Measurements from ENCODE around the gene RNF217. TPM values are rescaled to one million over a fixed set of nuclear protein-coding genes. Genes with fewer than 3 reads are reported as not detected.

The RNF217 gene
- total and polyA plus RNA-seq, 7 donors, result 2.3 to 22.5 (median 11.5) TPM

DNA sequence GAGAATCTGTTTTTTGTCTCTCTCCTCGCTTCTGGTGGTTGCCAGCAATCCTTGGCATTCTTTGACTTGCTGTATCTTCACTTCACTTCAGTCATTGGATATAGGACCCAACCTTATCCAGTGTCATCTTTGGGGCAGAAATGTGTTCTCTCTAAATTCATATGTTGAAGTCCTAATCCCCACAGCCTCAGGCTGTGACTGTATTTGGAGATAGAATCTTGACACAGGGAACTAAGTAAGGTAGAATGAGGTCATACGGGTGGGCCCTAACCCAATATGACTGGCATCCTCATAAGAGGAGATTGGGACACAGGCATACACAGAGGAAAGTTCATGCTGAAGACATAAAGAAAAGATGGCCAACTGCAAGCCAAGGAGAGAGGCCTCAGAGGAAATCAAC, 139.4 kb downstream of the RNF217 start:
- Histone ChIP-seq H3K4me1 (no peaks in the 10 kb centered on the region), H3K27me3 (ENCODE audit: insufficient read depth in 3 of 3, low read length in 2 of 3) (no peaks in the 10 kb centered on the region), H3K4me3 (no peak overlapping the region), H3K27ac (no peak overlapping the region), H3K9me3 (no peaks in the 10 kb centered on the region), H3K36me3 (ENCODE audit: insufficient read depth in 1 of 2, low read depth in 1 of 2) (no peaks in the 10 kb centered on the region)
- no peak for ATAC-seq
- intact Hi-C loops (cut with DNase I), result loop anchor here in 1 of 2 donors (2.0 kb wide), 1 partner anchor 49 kb away; no protein-coding TSS in a partner anchor
- TF ChIP-seq, protein P1, sequence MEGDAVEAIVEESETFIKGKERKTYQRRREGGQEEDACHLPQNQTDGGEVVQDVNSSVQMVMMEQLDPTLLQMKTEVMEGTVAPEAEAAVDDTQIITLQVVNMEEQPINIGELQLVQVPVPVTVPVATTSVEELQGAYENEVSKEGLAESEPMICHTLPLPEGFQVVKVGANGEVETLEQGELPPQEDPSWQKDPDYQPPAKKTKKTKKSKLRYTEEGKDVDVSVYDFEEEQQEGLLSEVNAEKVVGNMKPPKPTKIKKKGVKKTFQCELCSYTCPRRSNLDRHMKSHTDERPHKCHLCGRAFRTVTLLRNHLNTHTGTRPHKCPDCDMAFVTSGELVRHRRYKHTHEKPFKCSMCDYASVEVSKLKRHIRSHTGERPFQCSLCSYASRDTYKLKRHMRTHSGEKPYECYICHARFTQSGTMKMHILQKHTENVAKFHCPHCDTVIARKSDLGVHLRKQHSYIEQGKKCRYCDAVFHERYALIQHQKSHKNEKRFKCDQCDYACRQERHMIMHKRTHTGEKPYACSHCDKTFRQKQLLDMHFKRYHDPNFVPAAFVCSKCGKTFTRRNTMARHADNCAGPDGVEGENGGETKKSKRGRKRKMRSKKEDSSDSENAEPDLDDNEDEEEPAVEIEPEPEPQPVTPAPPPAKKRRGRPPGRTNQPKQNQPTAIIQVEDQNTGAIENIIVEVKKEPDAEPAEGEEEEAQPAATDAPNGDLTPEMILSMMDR (IDR thresholded peaks at IDR 0.05), result no peak
- WGBS, 3 donors, result 91 to 94% (median 92%) methylated on average over 2 of the region's 2 CpGs
- no peak for DNase-seq

DNA sequence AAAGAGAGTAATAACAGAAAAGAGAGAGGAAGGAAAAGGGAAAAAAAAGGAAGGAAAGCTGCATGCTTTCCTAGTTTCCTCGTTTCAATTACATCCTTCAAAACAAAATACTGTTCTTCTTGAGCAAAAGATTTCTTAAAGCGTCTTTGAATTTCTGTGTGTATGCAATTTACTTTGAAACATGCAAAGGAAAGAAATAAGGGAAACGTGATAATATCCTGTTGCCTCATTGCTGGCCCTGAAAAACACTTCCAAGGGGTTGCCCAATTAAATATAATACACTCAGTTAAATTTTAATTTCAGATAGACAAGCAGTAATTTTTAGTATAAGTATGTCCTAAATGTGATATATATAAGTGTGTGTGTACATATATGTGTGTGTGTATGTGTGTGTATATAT, 140.2 kb downstream of the RNF217 start:
- no peak overlapping the region for H3K4me3 ChIP-seq
- H3K9me3 ChIP-seq, result no peaks in the 10 kb centered on the region
- no peak for DNase-seq
- ATAC-seq, result no peak
- no peaks in the 10 kb centered on the region for H3K27me3 ChIP-seq (ENCODE audit: insufficient read depth in 3 of 3, low read length in 2 of 3)
- intact Hi-C loops (cut with DNase I), result no loop called here
- no peaks in the 10 kb centered on the region for H3K4me1 ChIP-seq
- no peak overlapping the region for H3K27ac ChIP-seq
- TF ChIP-seq, protein P1 (IDR thresholded peaks at IDR 0.05), result no peak
- 70 to 76% (median 71%) methylated on average over 3 of the region's 3 CpGs for WGBS, 3 donors
- no peaks in the 10 kb centered on the region for H3K36me3 ChIP-seq (ENCODE audit: insufficient read depth in 1 of 2, low read depth in 1 of 2)

DNA sequence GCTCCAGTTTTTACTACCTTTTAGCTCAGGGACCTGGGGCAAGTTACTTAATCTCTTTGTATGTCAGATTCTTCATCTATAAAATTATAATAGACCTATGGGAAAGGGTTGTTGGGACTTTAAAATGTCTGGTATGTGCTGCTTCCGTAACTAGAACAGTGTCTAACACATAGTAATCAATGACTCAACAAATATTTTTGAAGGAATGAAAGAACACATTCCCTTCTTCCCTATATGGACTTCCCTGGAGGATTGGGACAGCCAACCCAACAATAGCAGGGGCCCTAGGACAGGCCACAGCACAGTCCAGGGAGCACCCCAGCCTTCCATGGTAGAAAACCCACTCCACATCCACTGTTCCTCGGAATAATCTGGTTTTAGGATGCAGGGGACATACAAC, 140.7 kb downstream of the RNF217 start:
- DNase-seq (no peak), ATAC-seq (peak in 3 of 4 donors; percentile 45 to 62 (median 55))
- Histone ChIP-seq H3K27me3 (ENCODE audit: insufficient read depth in 3 of 3, low read length in 2 of 3) (no peaks in the 10 kb centered on the region), H3K4me3 (no peak overlapping the region), H3K4me1 (no peaks in the 10 kb centered on the region), H3K9me3 (no peaks in the 10 kb centered on the region), H3K36me3 (ENCODE audit: insufficient read depth in 1 of 2, low read depth in 1 of 2) (no peaks in the 10 kb centered on the region), H3K27ac (no peak overlapping the region)
- 69 to 79% (median 70%) methylated on average over 2 of the region's 2 CpGs for WGBS, 3 donors
- TF ChIP-seq, protein P1 (IDR thresholded peaks at IDR 0.05), result no peak
- intact Hi-C loops (cut with DNase I), result no loop called here

DNA sequence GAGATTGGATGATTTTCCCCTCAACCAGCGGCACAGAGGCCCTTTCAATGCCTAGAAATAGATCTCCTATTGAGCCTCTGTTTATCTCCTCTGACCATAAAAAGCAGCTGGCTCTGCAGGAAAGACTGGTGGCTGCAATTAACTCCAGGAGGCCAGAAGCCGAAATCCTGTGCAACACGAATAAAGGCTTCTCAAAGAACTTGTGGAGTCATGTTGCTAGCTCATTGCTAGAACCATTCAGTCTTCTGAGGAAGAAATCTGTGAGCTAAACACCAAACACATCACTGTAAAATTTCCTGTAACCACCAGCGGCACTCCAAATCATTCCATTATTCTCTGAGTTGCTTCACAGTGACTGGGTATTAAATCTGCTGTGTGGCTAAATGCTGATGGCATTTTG, 142.2 kb downstream of the RNF217 start:
- H3K4me1 ChIP-seq, result no peaks in the 10 kb centered on the region
- H3K4me3 ChIP-seq, result no peak overlapping the region
- intact Hi-C loops (cut with DNase I), result no loop called here
- whole genome bisulfite sequencing, 3 donors, result 32 to 41% (median 32%) methylated on average over 4 of the region's 4 CpGs
- peak overlapping the region; percentile 12 for H3K27ac ChIP-seq
- H3K9me3 ChIP-seq, result peaks cover 3% of the 10 kb centered on the region
- no peaks in the 10 kb centered on the region for H3K27me3 ChIP-seq (ENCODE audit: insufficient read depth in 3 of 3, low read length in 2 of 3)
- H3K36me3 ChIP-seq (ENCODE audit: insufficient read depth in 1 of 2, low read depth in 1 of 2), result no peaks in the 10 kb centered on the region
- ATAC-seq (no peak), DNase-seq (no peak)
- TF ChIP-seq, protein P1 (IDR thresholded peaks at IDR 0.05), result no peak

DNA sequence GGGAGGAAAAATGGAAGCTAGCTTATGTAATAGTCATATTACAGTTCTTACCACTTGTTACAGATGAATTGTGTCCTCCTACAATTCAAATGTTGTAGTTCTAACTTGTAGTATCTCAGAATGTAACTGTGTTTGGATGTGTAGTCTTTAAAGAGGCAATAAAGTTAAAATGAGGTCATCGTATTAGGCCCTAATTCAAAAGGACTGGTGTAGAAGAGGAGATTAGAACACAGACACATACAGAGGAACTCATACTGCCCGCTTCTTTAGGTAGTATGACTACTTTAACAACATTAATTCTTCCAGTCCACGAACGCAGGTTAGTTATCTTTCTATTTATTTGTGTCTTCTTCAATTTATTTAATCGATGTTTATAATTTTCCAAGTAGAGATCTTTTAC, 144.8 kb downstream of the RNF217 start:
- no peaks in the 10 kb centered on the region for H3K36me3 ChIP-seq (ENCODE audit: insufficient read depth in 1 of 2, low read depth in 1 of 2)
- intact Hi-C loops (cut with DNase I), result no loop called here
- H3K9me3 ChIP-seq, result peaks cover 26% of the 10 kb centered on the region
- DNase-seq (no peak), ATAC-seq (no peak)
- no peak overlapping the region for H3K27ac ChIP-seq
- TF ChIP-seq, protein P1 (IDR thresholded peaks at IDR 0.05), result no peak
- no peaks in the 10 kb centered on the region for H3K4me1 ChIP-seq
- no peaks in the 10 kb centered on the region for H3K27me3 ChIP-seq (ENCODE audit: insufficient read depth in 3 of 3, low read length in 2 of 3)
- 92 to 98% (median 95%) methylated on average over 5 of the region's 5 CpGs for WGBS, 3 donors
- no peak overlapping the region for H3K4me3 ChIP-seq
